GM12872 (cell line): Measurements from ENCODE around the gene ASPG.

Source experiments
- TF ChIP-seq, protein P1 (sequence below): IDR thresholded peaks from 3 replicates; pipeline ENCODE4 v1.5.1; 2011; ENCODE audit warnings: low read depth, mild to moderate bottlenecking, low read length, moderate library complexity; ENCODE audit not compliant: insufficient read depth

ASPG gene

DNA sequence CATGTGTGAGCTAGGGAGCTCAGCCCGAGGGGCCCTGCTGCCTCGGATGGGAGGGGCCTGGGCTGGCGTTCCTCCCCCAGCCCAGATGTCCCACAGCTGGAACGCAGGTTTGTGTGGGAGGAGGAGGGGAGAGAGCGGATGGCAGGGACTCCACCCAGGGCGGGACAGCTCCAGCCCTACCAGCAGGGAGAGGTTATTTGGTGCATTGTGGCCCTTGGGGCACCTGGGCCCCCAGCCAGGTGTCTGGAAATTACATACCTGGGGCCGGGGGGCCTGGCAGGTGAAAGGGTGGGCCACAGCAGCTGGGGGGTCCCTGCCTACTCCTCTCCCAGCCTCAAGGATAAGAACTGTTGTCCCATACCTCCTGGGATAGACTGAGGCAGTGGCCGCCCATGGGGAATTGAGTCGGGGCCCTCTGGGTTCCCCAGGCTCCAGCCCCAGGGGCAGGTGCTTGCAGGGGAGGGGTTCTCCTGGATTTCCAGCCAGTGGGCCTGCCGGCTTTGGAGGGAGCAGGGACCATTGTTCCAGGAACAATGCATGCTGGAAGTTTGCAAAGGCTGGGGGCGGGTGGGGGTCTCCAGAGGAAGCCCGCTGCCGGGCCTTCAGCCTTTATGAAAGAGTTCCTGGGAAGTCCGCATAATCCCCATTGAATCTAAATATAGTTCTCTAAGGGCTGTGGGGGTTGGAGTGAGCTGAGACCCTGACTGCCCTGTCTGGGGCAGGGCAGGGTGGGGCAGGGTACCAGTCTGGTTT, 54.1 kb downstream of the ASPG start:
- TF ChIP-seq, protein P1, sequence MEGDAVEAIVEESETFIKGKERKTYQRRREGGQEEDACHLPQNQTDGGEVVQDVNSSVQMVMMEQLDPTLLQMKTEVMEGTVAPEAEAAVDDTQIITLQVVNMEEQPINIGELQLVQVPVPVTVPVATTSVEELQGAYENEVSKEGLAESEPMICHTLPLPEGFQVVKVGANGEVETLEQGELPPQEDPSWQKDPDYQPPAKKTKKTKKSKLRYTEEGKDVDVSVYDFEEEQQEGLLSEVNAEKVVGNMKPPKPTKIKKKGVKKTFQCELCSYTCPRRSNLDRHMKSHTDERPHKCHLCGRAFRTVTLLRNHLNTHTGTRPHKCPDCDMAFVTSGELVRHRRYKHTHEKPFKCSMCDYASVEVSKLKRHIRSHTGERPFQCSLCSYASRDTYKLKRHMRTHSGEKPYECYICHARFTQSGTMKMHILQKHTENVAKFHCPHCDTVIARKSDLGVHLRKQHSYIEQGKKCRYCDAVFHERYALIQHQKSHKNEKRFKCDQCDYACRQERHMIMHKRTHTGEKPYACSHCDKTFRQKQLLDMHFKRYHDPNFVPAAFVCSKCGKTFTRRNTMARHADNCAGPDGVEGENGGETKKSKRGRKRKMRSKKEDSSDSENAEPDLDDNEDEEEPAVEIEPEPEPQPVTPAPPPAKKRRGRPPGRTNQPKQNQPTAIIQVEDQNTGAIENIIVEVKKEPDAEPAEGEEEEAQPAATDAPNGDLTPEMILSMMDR, result no peak

DNA sequence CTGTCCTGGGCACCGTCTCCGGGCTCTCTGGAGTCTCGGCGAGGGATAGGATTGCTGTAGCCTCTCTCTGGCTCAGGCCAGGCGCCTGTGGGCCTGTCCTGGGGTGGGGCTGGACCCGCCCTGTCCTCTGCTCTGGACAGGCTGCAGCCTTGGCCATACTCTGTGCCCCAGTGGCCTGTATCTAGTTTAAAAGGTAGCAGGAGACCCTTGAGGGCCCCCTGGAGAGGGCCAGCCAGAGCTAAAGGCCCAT, 54.6 kb downstream of the ASPG start:
- TF ChIP-seq, protein P1, result no peak

DNA sequence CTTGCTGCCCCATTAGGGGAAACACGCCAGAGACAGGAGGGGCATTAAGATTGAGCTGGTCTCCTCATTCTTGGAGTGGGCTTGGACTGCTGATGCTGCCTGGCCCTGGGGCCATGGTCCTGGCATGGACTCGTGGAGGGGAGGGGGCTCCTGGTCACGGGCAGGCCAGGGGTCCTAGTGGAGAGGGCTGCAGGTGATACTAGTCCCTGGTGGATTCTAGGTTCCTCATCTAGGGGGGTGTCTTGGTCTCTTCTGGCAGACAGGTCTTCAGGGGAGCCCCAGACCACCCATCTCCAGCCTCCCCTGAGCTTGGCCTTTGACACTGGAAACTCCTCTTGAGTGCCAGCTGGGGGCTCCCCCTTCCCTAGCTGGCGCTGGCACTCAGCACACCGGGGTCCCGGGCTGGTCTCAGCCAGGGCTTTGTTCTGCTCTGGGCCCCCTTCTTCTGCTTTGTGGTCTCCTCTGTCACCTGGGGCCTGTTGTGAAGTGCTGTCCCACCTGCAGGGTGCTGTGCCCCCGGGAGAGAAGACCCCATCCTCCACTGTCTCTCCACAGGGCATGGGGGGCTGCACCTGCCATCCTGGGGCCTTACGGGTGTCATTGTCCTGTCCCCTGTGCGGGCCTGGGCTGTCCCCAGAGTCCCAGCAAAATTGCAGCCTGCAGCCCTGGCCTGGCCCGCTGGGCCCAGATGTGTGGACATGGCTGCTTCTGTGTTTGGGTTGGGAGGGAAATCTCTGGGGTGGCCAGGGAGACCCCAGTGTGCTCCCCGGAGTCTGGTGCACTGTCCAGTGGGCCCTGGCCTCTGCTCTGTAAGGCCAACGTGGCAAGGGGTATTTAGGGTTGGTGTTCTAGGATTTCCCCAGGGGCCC, 55.2 kb downstream of the ASPG start:
- TF ChIP-seq, protein P1, result no peak

DNA sequence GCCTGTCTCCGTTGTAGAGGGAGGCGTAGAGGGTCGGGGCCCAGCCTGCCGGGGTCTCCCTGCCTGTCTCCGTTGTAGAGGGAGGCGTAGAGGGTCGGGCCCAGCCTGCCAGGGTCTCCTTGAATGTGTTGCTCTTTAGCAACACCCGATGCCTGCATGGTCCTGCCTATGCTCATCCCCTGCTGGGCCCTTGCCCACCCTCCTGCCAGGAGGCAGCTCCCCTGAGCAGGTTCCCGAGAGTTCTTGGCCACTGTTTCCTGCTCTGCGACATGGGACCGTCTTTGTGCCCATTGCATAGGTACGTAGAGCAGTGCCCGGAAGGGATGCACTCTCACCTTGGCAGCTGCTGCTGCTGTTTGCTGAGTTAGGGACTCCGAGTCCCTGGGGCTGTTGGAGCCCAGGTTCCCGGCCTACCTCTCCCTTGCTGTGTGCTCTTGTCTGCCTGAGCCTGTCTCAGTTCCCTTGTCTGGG, 56.2 kb downstream of the ASPG start:
- TF ChIP-seq, protein P1, result no peak

DNA sequence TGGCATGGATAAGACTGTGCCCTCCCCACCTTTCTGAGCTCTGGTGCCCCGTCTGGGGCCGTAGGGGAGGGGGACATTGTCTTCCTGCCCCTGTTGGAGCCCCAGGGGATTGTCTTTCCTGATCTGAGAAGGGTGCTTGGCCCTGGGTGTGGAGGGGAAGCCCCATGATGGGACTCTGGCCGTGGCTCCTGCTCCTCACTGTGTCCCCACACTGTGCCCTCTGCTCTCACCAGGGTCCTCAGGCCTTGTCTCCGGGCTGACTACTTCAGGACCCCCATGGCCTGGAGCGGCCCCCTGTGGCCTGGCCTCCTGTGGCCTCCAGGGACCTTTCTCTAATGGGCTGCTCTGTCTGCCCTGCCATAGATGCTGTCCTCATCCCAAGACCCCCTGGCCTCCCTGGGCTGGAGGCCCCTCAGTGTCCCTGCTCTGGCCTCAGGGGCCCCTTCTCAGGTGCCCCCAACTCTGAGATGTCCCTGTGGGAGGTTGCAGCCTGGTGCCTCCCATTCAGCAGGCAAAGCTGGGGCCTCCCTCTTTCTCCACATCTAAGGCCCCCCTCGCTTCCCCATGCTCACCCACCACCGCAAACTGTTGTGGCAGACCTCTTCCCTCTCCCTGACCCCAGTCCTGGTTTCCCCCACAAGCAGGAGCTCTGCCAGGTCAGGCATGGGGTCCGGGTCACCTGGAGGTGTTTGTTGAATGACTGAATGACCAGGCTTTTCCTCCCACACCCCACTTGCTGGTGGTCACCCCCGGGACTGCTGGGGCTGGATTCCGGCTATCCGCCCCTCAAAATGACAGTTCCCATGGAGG, 56.8 kb downstream of the ASPG start:
- TF ChIP-seq, protein P1, result no peak

DNA sequence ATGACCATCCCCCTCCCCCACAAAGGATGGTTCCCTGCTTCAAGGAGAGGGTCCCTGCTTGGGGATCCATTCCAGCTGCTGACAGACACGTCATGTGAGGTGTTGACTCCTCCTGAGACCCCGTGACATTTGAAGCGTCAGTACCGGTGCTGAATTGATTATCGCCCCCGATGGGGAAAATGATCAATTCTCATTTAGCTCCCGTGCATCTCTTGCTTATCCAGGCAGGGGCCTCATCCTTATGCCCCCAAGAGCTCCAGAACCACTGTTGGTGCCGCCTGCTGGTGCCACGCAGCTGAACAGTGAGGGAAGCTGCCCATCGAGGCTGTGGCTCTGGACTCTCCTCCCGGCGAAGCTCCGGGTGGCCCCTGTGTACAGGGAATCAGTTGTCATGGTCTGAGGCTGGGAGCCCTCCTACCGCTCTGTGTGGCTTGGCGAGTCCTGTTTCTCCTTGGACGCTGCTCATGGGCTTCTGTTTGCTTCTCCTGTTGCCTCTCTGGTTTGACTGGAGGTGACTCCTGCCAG, 57.5 kb downstream of the ASPG start:
- TF ChIP-seq, protein P1, result no peak
